ENCODE results near the gene CAB39. TPM values are rescaled to one million over a fixed set of nuclear protein-coding genes. Genes with fewer than 3 reads are reported as not detected.

Gene CAB39
- polyA plus RNA-seq, 3 donors = 33.1 to 53.8 (median 38.3) TPM

- Histone ChIP-seq H3K9me3 (replicated peaks in 1 of 2; ENCODE audit: control insufficient read depth in 1 of 2, insufficient read depth in 1 of 2, low read length in 2 of 2) (no peaks in the 10 kb centered on the region), H3K4me3 (replicated peaks in 1 of 3; ENCODE audit: low read depth in 2 of 3, low read length in 3 of 3) (peak overlapping the region in 1 of 3 experiments; percentile 97), H3K4me1 (ENCODE audit: control insufficient read depth in 1 of 2, insufficient read depth in 2 of 2, low read length in 2 of 2) (peaks cover 61 to 75% of the 10 kb centered on the region in 2 donors), H3K36me3 (replicated peaks in 1 of 2; ENCODE audit: control insufficient read depth in 1 of 2, insufficient read depth in 2 of 2, low read length in 2 of 2) (peaks cover 0 to 6% of the 10 kb centered on the region in 2 donors), H3K27me3 (ENCODE audit: control insufficient read depth in 2 of 2, insufficient read depth in 2 of 2, low read length in 2 of 2) (no peaks in the 10 kb centered on the region), H3K27ac (ENCODE audit: low read depth in 1 of 2, low read length in 2 of 2) (peak overlapping the region; percentile 46 to 93), H4K20me1 (ENCODE audit: insufficient read depth, low read length) (peaks cover 31% of the 10 kb centered on the region), H2AFZ (ENCODE audit: insufficient read depth, low read depth, low read length, poor library complexity, severe bottlenecking) (peak overlapping the region; percentile 58), H3K4me2 (replicated peaks; ENCODE audit: extremely low read depth, low read length, poor library complexity, severe bottlenecking) (peak overlapping the region; percentile 85), H3K79me2 (ENCODE audit: insufficient read depth, low read length) (peaks cover 43% of the 10 kb centered on the region), H3K9ac (ENCODE audit: insufficient read depth, low read length, poor library complexity, severe bottlenecking) (peak overlapping the region; percentile 29)
- Mint-ChIP-seq H3K4me3 (peak overlapping the region; percentile 52 to 71), H3K9me3 (peaks cover 0 to 2% (median 0%) of the 10 kb centered on the region in 7 donors), H3K27ac (peak overlapping the region; percentile 89 to 95 (median 94)), H3K27me3 (ENCODE audit: low read depth in 3 of 3) (peaks cover 3 to 5% (median 3%) of the 10 kb centered on the region in 3 donors), H3K36me3 (peaks cover 5 to 8% of the 10 kb centered on the region in 2 donors), H3K4me1 (peaks cover 74% of the 10 kb centered on the region)
- peak; percentile 61 to 87 (median 81) for DNase-seq
- WGBS (ENCODE audit: insufficient coverage) = 52% methylated on average over 9 of the region's 11 CpGs
- TF ChIP-seq, protein P1, sequence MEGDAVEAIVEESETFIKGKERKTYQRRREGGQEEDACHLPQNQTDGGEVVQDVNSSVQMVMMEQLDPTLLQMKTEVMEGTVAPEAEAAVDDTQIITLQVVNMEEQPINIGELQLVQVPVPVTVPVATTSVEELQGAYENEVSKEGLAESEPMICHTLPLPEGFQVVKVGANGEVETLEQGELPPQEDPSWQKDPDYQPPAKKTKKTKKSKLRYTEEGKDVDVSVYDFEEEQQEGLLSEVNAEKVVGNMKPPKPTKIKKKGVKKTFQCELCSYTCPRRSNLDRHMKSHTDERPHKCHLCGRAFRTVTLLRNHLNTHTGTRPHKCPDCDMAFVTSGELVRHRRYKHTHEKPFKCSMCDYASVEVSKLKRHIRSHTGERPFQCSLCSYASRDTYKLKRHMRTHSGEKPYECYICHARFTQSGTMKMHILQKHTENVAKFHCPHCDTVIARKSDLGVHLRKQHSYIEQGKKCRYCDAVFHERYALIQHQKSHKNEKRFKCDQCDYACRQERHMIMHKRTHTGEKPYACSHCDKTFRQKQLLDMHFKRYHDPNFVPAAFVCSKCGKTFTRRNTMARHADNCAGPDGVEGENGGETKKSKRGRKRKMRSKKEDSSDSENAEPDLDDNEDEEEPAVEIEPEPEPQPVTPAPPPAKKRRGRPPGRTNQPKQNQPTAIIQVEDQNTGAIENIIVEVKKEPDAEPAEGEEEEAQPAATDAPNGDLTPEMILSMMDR (IDR thresholded peaks at IDR 0.05) = no peak
- intact Hi-C loops (cut with micrococcal nuclease) = loop anchor here (5.0 kb wide), 2 partner anchors 44 to 81 kb away; no protein-coding TSS in a partner anchor
Measured at GRCh38 chr2:230711224-230711623, 1.4 kb upstream of the CAB39 start.

GRCh38 chr2:230713331-230714135 is 891 bp downstream of the CAB39 start:
- no peaks in the 10 kb centered on the region for H3K27me3 ChIP-seq (ENCODE audit: control insufficient read depth in 2 of 2, insufficient read depth in 2 of 2, low read length in 2 of 2)
- H3K79me2 ChIP-seq (ENCODE audit: insufficient read depth, low read length) = peaks cover 66% of the 10 kb centered on the region
- H3K27me3 Mint-ChIP-seq (ENCODE audit: low read depth in 3 of 3) = peaks cover under 1 to 3% (median 2%) of the 10 kb centered on the region in 3 donors
- peaks cover 69% of the 10 kb centered on the region for H3K4me1 Mint-ChIP-seq
- peak overlapping the region; percentile 22 for H2AFZ ChIP-seq (ENCODE audit: insufficient read depth, low read depth, low read length, poor library complexity, severe bottlenecking)
- TF ChIP-seq, protein P1 (IDR thresholded peaks at IDR 0.05) = no peak
- intact Hi-C loops (cut with micrococcal nuclease) = loop anchor here (5.0 kb wide), 2 partner anchors 46 to 79 kb away; no protein-coding TSS in a partner anchor
- peaks cover 0 to 2% (median 0%) of the 10 kb centered on the region in 7 donors for H3K9me3 Mint-ChIP-seq
- peak overlapping the region; percentile 96 for H3K9ac ChIP-seq (ENCODE audit: insufficient read depth, low read length, poor library complexity, severe bottlenecking)
- peak overlapping the region; percentile 95 to 99 for H3K4me3 Mint-ChIP-seq
- peak overlapping the region; percentile 85 for H3K4me2 ChIP-seq (replicated peaks; ENCODE audit: extremely low read depth, low read length, poor library complexity, severe bottlenecking)
- peaks cover 0 to 6% of the 10 kb centered on the region in 2 donors for H3K36me3 ChIP-seq (replicated peaks in 1 of 2; ENCODE audit: control insufficient read depth in 1 of 2, insufficient read depth in 2 of 2, low read length in 2 of 2)
- H4K20me1 ChIP-seq (ENCODE audit: insufficient read depth, low read length) = peaks cover 54% of the 10 kb centered on the region
- peak overlapping the region; percentile 86 to 97 (median 95) for H3K27ac Mint-ChIP-seq
- H3K4me1 ChIP-seq (ENCODE audit: control insufficient read depth in 1 of 2, insufficient read depth in 2 of 2, low read length in 2 of 2) = peaks cover 52 to 79% of the 10 kb centered on the region in 2 donors
- peak in 2 of 3 donors; percentile 25 to 28 for DNase-seq
- no peaks in the 10 kb centered on the region for H3K9me3 ChIP-seq (replicated peaks in 1 of 2; ENCODE audit: control insufficient read depth in 1 of 2, insufficient read depth in 1 of 2, low read length in 2 of 2)
- peak overlapping the region; percentile 69 to 93 for H3K27ac ChIP-seq (ENCODE audit: low read depth in 1 of 2, low read length in 2 of 2)
- H3K4me3 ChIP-seq (replicated peaks in 1 of 3; ENCODE audit: low read depth in 2 of 3, low read length in 3 of 3) = peak overlapping the region; percentile 77 to 97 (median 81)
- peaks cover 14% of the 10 kb centered on the region in 2 donors for H3K36me3 Mint-ChIP-seq
- under 1% methylated on average over 62 of the region's 62 CpGs for WGBS (ENCODE audit: insufficient coverage)
